Skeletal muscle satellite cell (primary cell): ENCODE measurements around the gene B3GLCT.
"Not testable (repeated sequence)": the region's sequence is repeated elsewhere in the genome, so short reads cannot be mapped to it uniquely, and the experiment has no call there.

Experiments
- H3K27me3 ChIP-seq: 2 replicates; pipeline ENCODE4 v1.7.0; 2013; ENCODE audit warnings: low read length; ENCODE audit not compliant: control insufficient read depth, insufficient read depth
- H3K36me3 ChIP-seq: 2 replicates; pipeline ENCODE4 v1.7.0; 2013; ENCODE audit warnings: mild to moderate bottlenecking, control low read depth, low read length; ENCODE audit not compliant: insufficient read depth
- H3K4me1 ChIP-seq: 2 replicates; pipeline ENCODE4 v1.7.0; 2013; ENCODE audit warnings: low read length; ENCODE audit not compliant: control insufficient read depth, insufficient read depth
- H3K4me2 ChIP-seq: 2 replicates; pipeline ENCODE4 v1.7.0; 2013; ENCODE audit warnings: mild to moderate bottlenecking, low read length
- H3K4me3 ChIP-seq: 2 replicates; pipeline ENCODE4 v1.7.0; 2013; ENCODE audit warnings: low read length
- H3K9ac ChIP-seq: 2 replicates; pipeline ENCODE4 v1.7.0; 2013; ENCODE audit warnings: mild to moderate bottlenecking, low read depth, low read length, moderate library complexity
- H3K9me3 ChIP-seq: replicated peaks from 2 replicates; pipeline ENCODE4 v1.7.0; 2013; ENCODE audit warnings: mild to moderate bottlenecking, control low read depth, low read length

Gene B3GLCT

DNA sequence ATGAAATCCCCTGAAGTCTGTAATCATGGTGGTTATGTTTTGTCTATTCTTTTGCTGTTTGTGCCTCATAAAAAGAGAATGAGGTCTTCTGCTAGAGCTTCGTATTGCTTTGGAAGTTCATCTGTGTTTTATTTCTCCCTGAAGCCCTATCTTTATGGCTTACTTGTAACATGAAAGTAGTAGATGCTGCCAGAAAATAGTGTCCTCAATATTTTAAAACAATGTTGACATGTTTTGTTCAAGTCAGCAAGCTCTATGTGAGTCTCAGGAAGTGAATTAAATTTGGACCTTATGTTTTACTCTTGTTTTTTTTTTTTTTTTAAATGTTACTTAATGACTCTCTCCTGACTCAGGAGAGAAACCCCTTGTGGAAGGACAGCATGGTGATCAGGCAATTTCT lies 130.5 kb downstream of the B3GLCT start:
- Histone ChIP-seq H3K9ac (no peak overlapping the region), H3K9me3 (no peaks in the 10 kb centered on the region), H3K36me3 (no peaks in the 10 kb centered on the region), H3K27me3 (no peaks in the 10 kb centered on the region), H3K4me3 (no peak overlapping the region), H3K4me2 (no peak overlapping the region), H3K4me1 (no peaks in the 10 kb centered on the region)

GRCh38 chr13:31331068-31331467 lies 131.3 kb downstream of the B3GLCT start:
- H3K36me3 ChIP-seq, result no peaks in the 10 kb centered on the region
- no peak overlapping the region for H3K4me3 ChIP-seq
- H3K4me1 ChIP-seq, result no peaks in the 10 kb centered on the region
- no peak overlapping the region for H3K4me2 ChIP-seq
- no peaks in the 10 kb centered on the region for H3K9me3 ChIP-seq
- H3K27me3 ChIP-seq, result no peaks in the 10 kb centered on the region
- H3K9ac ChIP-seq, result no peak overlapping the region

DNA sequence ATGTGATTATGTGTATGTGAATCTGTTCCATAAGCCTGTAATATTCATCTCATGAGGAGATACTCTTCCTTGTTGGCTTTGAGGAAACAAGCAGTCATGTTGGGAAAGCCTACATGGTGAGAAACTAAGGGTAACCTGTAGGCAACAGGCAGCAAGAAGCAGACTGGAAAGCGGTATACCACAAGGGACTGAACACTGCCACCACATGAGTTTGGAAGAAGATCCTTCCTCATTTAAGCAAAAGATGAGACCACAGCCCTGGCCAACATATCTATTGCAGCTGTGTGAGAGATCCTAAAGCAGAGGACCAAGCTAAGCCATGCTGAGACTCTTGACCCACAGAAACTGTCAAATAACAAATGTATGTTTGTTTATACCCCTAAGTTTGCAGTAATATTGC lies 134.8 kb downstream of the B3GLCT start:
- Histone ChIP-seq H3K27me3 (no peaks in the 10 kb centered on the region), H3K4me1 (no peaks in the 10 kb centered on the region), H3K4me3 (no peak overlapping the region), H3K9ac (no peak overlapping the region), H3K36me3 (no peaks in the 10 kb centered on the region), H3K9me3 (no peaks in the 10 kb centered on the region), H3K4me2 (no peak overlapping the region)

DNA sequence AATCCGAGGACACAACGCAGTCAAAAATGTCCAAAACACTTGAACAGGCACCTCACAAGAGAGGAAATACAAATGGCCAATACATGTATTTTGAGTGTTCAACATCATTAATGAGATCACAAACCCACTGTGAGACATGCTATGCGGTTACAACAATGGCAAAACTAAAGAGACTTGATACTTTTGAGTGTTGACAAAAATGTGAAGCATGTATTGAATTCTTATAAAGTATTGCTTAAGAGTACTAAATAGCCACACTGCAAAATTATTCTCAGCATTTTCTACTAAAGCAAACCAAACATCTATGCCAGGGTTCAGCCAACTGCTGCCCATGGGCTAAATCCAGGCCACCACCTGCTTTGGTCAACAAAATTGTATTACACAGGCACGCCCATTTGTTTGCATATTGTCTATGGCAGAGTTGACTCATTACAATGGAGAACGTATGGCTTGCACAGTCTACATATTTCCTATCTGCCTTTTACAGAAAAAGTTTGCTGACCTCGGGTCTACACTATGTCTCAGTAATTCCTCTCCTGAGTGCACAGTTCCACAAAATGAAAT lies 135.3 kb downstream of the B3GLCT start:
- H3K4me3 ChIP-seq, result no peak overlapping the region
- no peaks in the 10 kb centered on the region for H3K27me3 ChIP-seq
- H3K9me3 ChIP-seq, result no peaks in the 10 kb centered on the region
- H3K4me1 ChIP-seq, result no peaks in the 10 kb centered on the region
- H3K9ac ChIP-seq, result no peak overlapping the region
- H3K4me2 ChIP-seq, result no peak overlapping the region
- no peaks in the 10 kb centered on the region for H3K36me3 ChIP-seq

GRCh38 chr13:31339616-31340015 lies 139.8 kb downstream of the B3GLCT start:
- H3K4me2 ChIP-seq, H3K4me1 ChIP-seq, H3K4me3 ChIP-seq, H3K36me3 ChIP-seq, H3K27me3 ChIP-seq, H3K9me3 ChIP-seq, H3K9ac ChIP-seq: not testable (repeated sequence)

GRCh38 chr13:31340848-31341247 lies 141.1 kb downstream of the B3GLCT start:
- not testable (repeated sequence) for H3K4me3 ChIP-seq, H3K27me3 ChIP-seq, H3K4me1 ChIP-seq, H3K9me3 ChIP-seq, H3K4me2 ChIP-seq, H3K36me3 ChIP-seq, H3K9ac ChIP-seq

DNA sequence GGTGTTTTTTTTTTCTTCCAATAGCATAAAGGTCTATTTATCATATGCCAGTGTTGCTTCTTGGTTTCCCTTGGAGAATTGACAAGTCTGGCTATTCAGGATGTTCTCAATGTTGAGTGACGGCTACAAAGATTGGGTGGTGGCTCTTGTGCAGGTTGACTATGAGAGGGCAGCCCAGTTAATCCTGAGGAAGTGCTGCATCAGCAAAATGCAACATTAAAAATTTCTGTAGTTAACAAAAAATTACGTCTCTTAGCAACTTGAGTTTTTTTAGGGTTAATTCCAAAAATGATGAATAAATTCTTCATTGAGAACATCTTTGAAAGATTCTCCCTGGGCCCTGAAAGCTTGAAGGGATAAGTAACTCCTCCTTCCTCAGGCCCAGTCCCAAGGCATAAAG lies 147.1 kb downstream of the B3GLCT start:
- no peaks in the 10 kb centered on the region for H3K4me1 ChIP-seq

DNA sequence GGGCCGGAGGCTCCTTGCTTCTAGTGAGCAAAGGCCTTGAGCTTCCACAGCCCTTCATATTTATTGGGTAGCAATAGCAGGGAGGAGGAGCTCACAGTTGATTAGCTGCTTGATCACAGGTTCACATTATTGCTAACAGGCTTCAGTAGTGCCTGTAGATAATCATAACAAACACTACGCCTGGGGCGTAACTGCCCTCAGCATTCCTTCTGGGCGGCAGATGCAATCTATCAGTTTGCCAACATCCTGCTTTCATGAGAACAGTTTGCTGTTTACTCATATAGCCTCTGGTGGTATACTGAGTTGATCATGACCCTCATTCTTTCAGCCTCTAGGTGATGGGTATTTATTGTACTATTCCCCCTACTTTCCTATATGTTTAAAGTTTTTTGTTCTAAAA lies 149.4 kb downstream of the B3GLCT start:
- Histone ChIP-seq H3K4me1 (no peaks in the 10 kb centered on the region), H3K4me2 (no peak overlapping the region), H3K4me3 (no peak overlapping the region), H3K27me3 (peaks cover 46% of the 10 kb centered on the region), H3K9ac (no peak overlapping the region), H3K9me3 (no peaks in the 10 kb centered on the region), H3K36me3 (no peaks in the 10 kb centered on the region)

More for the DNA sequence above, 147.1 kb downstream of the B3GLCT start:
- no peak overlapping the region for H3K9ac ChIP-seq
- no peak overlapping the region for H3K4me2 ChIP-seq
- H3K27me3 ChIP-seq, result peaks cover 28% of the 10 kb centered on the region
- H3K9me3 ChIP-seq, result no peaks in the 10 kb centered on the region
- no peak overlapping the region for H3K4me3 ChIP-seq
- H3K36me3 ChIP-seq, result no peaks in the 10 kb centered on the region

GRCh38 chr13:31350560-31350959 lies 150.8 kb downstream of the B3GLCT start:
- peaks cover 2% of the 10 kb centered on the region for H3K9me3 ChIP-seq
- no peak overlapping the region for H3K9ac ChIP-seq
- no peaks in the 10 kb centered on the region for H3K4me1 ChIP-seq
- H3K4me3 ChIP-seq, result no peak overlapping the region
- peaks cover 46% of the 10 kb centered on the region for H3K27me3 ChIP-seq
- H3K4me2 ChIP-seq, result no peak overlapping the region
- no peaks in the 10 kb centered on the region for H3K36me3 ChIP-seq

DNA sequence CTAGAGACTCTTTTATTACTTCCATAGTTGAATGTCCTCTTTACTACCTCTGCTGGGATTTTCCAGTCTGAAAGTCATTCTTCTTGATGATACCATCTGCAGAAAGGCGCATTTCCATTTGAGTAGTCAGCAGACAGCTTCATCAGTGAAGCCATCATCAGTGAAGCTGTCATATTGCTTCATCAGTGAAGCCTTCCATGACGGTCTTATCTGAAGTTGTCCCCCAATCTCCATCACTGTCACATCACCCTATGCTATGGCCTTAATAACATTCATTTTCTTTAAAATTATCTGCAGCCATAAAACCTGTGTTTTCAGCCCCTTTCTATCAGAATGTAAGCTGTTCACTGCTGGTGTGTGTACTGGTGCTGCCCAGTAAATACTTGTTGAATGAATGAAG lies 151.6 kb downstream of the B3GLCT start:
- Histone ChIP-seq H3K4me3 (no peak overlapping the region), H3K9ac (no peak overlapping the region), H3K27me3 (peaks cover 46% of the 10 kb centered on the region), H3K9me3 (peaks cover 2% of the 10 kb centered on the region), H3K4me1 (no peaks in the 10 kb centered on the region), H3K4me2 (no peak overlapping the region), H3K36me3 (no peaks in the 10 kb centered on the region)

DNA sequence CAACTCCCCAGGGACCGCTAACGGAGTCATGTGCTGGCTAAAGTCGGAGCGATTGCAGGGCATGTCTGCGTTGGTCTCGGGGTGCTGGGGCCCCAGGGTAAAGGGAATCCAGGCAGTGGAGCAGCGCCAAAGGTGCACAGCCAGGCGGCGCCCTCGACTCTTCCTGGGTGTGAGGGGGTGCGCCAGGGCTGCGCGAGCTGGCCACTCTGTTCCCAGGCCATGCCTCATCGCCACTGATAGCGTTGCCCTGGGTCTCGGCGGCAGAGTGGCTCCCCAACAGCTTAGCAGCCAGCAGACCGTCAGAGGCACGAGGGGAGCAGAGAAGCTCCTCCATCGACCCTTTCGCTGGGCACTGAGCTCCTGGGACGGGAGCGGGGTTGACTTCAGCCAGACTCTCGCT lies 152.7 kb downstream of the B3GLCT start:
- no peaks in the 10 kb centered on the region for H3K36me3 ChIP-seq
- H3K9me3 ChIP-seq, result peaks cover 2% of the 10 kb centered on the region
- no peaks in the 10 kb centered on the region for H3K4me1 ChIP-seq
- H3K4me2 ChIP-seq, result no peak overlapping the region
- H3K4me3 ChIP-seq, result no peak overlapping the region
- H3K27me3 ChIP-seq, result peaks cover 50% of the 10 kb centered on the region
- no peak overlapping the region for H3K9ac ChIP-seq

GRCh38 chr13:31355001-31355400 lies 155.2 kb downstream of the B3GLCT start:
- peaks cover 2% of the 10 kb centered on the region for H3K9me3 ChIP-seq
- H3K9ac ChIP-seq, result no peak overlapping the region
- no peak overlapping the region for H3K4me3 ChIP-seq
- no peaks in the 10 kb centered on the region for H3K36me3 ChIP-seq
- no peaks in the 10 kb centered on the region for H3K4me1 ChIP-seq
- H3K4me2 ChIP-seq, result no peak overlapping the region
- peaks cover 56% of the 10 kb centered on the region for H3K27me3 ChIP-seq
